Caco-2 (cell line): ENCODE results near the gene TMEM181. TPM values are rescaled to one million over a fixed set of nuclear protein-coding genes. Genes with fewer than 3 reads are reported as not detected.
A peak's percentile ranks its signal among the peaks of the same experiment; 100 is the strongest.

ENCODE experiments used
- BruUV-seq: library from RNA; stranded (reverse); fragments of 400-500 nt; replicated peaks from 2 replicates; lab custom pipeline; 2021; lab: Mats Ljungman, UMichigan
- CTCF ChIA-PET: fragments of 300-600 bp; sonication (Branson Sonifier 250); formaldehyde crosslinking; loops from one replicate; lab custom pipeline; 2022; ENCODE audit warnings: antibody characterized with exemption; lab: Charles Lee
- POLR2A ChIA-PET: fragments of 300-600 bp; sonication (Branson Sonifier 250); formaldehyde crosslinking; loops from one replicate; lab custom pipeline; 2022; ENCODE audit warnings: antibody characterized with exemption; lab: Charles Lee
- DNase-seq, 2 experiments: peaks; one replicate each; pipeline versions ENCODE4 v3.0.0 to v3.0.0-alpha.2; 2020 to 2022
- H3K27me3 ChIP-seq: replicated peaks from 2 replicates; pipeline ENCODE4 v1.6.0; 2011; ENCODE audit warnings: low read length; ENCODE audit not compliant: control insufficient read depth, insufficient read depth
- H3K36me3 ChIP-seq: 2 replicates; pipeline ENCODE4 v1.5.1; 2011; ENCODE audit warnings: low read length; ENCODE audit not compliant: control insufficient read depth, insufficient read depth
- H3K4me1 ChIP-seq: fragments of 250-450 bp; sonication (Bioruptor Pico); 2 replicates; pipeline ENCODE4 v1.5.1; 2020; ENCODE audit warnings: mild to moderate bottlenecking
- H3K4me3 ChIP-seq: 2 replicates; pipeline ENCODE4 v1.5.1; 2011; ENCODE audit warnings: low read depth, mild to moderate bottlenecking, control low read depth, low read length
- H3K9me3 ChIP-seq: fragments of 250-450 bp; sonication (Bioruptor Pico); 2 replicates; pipeline ENCODE4 v1.5.1; 2020; ENCODE audit warnings: mild to moderate bottlenecking, moderate library complexity
- H3K27ac Mint-ChIP-seq: one replicate; pipeline ENCODE4 v1.8.0; 2022; ENCODE audit warnings: mixed read lengths; ENCODE audit not compliant: unreplicated experiment
- H3K27me3 Mint-ChIP-seq: one replicate; pipeline ENCODE4 v1.8.0; 2022; ENCODE audit warnings: mixed read lengths; ENCODE audit not compliant: insufficient read depth, unreplicated experiment
- H3K36me3 Mint-ChIP-seq: one replicate; pipeline ENCODE4 v1.8.0; 2022; ENCODE audit warnings: mild to moderate bottlenecking, mixed read lengths; ENCODE audit not compliant: insufficient read depth, unreplicated experiment
- H3K4me1 Mint-ChIP-seq: one replicate; pipeline ENCODE4 v1.8.0; 2022; ENCODE audit warnings: low read depth, mixed read lengths; ENCODE audit not compliant: unreplicated experiment
- H3K4me3 Mint-ChIP-seq: one replicate; pipeline ENCODE4 v1.8.0; 2022; ENCODE audit warnings: mild to moderate bottlenecking, moderate library complexity, mixed read lengths; ENCODE audit not compliant: unreplicated experiment
- H3K9me3 Mint-ChIP-seq: one replicate; pipeline ENCODE4 v1.8.0; 2022; ENCODE audit warnings: mixed read lengths; ENCODE audit not compliant: unreplicated experiment
- intact Hi-C: fragments of 100-400 bp; cut with micrococcal nuclease; formaldehyde crosslinking; loops from one replicate; pipeline ENCODE4 v1.10.0; 2022; ENCODE audit not compliant: unreplicated experiment
- total RNA-seq: library from RNA; stranded (reverse); gene quantifications from 2 replicates; pipeline ENCODE4 v1.2.3, GENCODE V29; 2022
- TF ChIP-seq, protein P1 (sequence below), 2 experiments: fragments of 200-600 bp in 1 of 2; IDR thresholded peaks; 1 replicate in 1 of 2; 2 replicates in 1 of 2; pipeline versions ENCODE4 v1.5.1 to v1.8.0; 2011 to 2022; ENCODE audit warnings: antibody characterized with exemption in 1 of 2, control low read depth in 1 of 2, inconsistent platforms in 1 of 2, low read depth in 1 of 2, low read length in 1 of 2, mild to moderate bottlenecking in 1 of 2, moderate library complexity in 1 of 2; ENCODE audit not compliant: insufficient read depth in 1 of 2, severe bottlenecking in 1 of 2, unreplicated experiment in 1 of 2

TMEM181 gene
- total RNA-seq, 1 experiment from 2014 or later: 26.7 TPM

DNA sequence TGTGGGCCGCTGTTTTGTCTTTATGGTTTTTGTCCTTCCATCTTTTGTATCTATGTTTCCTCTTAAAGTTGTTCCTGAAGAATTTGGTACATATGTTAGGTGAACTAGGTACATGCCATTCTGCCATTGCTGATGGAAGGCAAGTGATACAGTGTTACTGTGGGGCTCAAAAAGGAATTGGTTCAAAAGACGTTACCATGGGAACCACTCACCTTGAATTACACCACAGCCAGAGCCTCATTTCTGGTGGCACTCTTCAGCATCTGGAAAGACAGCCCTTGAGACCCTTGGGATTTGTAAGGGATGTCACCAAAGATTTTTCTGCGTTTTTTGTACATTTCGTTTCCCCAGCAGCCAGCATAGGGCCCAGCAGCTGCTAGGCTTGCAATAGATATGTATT, 31.9 kb downstream of the TMEM181 start:
- H3K36me3 ChIP-seq: peaks cover 2% of the 10 kb centered on the region; the same call in 1 of the 2 replicates
- no peaks in the 10 kb centered on the region for H3K9me3 ChIP-seq
- Mint-ChIP-seq H3K27me3 (no peaks in the 10 kb centered on the region), H3K4me1 (no peaks in the 10 kb centered on the region), H3K9me3 (no peaks in the 10 kb centered on the region), H3K4me3 (no peak overlapping the region), H3K27ac (no peak overlapping the region), H3K36me3 (peaks cover 62% of the 10 kb centered on the region)
- BruUV-seq: no TSS peak
- no peaks in the 10 kb centered on the region for H3K4me1 ChIP-seq
- intact Hi-C loops: no loop called here
- ChIA-PET CTCF (no interaction called here), POLR2A (no interaction called here)
- TF ChIP-seq, protein P1, sequence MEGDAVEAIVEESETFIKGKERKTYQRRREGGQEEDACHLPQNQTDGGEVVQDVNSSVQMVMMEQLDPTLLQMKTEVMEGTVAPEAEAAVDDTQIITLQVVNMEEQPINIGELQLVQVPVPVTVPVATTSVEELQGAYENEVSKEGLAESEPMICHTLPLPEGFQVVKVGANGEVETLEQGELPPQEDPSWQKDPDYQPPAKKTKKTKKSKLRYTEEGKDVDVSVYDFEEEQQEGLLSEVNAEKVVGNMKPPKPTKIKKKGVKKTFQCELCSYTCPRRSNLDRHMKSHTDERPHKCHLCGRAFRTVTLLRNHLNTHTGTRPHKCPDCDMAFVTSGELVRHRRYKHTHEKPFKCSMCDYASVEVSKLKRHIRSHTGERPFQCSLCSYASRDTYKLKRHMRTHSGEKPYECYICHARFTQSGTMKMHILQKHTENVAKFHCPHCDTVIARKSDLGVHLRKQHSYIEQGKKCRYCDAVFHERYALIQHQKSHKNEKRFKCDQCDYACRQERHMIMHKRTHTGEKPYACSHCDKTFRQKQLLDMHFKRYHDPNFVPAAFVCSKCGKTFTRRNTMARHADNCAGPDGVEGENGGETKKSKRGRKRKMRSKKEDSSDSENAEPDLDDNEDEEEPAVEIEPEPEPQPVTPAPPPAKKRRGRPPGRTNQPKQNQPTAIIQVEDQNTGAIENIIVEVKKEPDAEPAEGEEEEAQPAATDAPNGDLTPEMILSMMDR (IDR thresholded peaks at IDR 0.05; ENCODE audit: insufficient read depth in 1 of 2, low read depth in 1 of 2, low read length in 1 of 2, severe bottlenecking in 1 of 2, unreplicated experiment in 1 of 2): no peak
- H3K27me3 ChIP-seq: no peaks in the 10 kb centered on the region
- H3K4me3 ChIP-seq: no peak overlapping the region
- DNase-seq: no peak

DNA sequence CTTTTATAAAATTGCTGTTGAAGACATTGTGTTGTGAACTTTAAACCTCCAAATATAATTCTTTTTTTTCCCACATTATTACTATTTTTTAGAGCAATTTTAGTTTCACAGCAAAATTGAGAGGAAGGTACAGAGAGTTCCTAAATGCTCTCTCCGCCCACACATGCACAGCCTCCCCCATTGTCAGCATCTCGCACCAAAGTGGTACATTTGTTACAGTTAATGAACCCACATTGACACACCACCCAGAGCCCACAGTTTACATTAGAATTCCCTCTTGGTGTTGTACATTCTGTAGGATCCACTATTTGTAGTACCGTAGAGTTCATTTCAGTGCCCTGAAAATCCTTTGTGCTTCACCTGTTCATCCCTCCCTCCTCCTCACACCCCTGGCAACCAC, 33.8 kb downstream of the TMEM181 start:
- Histone ChIP-seq H3K9me3 (no peaks in the 10 kb centered on the region), H3K27me3 (no peaks in the 10 kb centered on the region), H3K4me1 (no peaks in the 10 kb centered on the region), H3K36me3 (no peaks in the 10 kb centered on the region; the same call in 1 of the 2 replicates), H3K4me3 (no peak overlapping the region)
- Mint-ChIP-seq H3K9me3 (no peaks in the 10 kb centered on the region), H3K36me3 (peaks cover 64% of the 10 kb centered on the region), H3K4me3 (no peak overlapping the region), H3K27me3 (no peaks in the 10 kb centered on the region), H3K4me1 (peaks cover 7% of the 10 kb centered on the region), H3K27ac (no peak overlapping the region)
- TF ChIP-seq, protein P1 (IDR thresholded peaks at IDR 0.05; ENCODE audit: insufficient read depth in 1 of 2, low read depth in 1 of 2, low read length in 1 of 2, severe bottlenecking in 1 of 2, unreplicated experiment in 1 of 2): no peak
- BruUV-seq: no TSS peak
- CTCF ChIA-PET: interaction anchor here (0.6 kb wide), 1 partner anchor 1134 kb away, joined by 3 read pairs; no protein-coding TSS in a partner anchor
- POLR2A ChIA-PET: no interaction called here
- intact Hi-C loops: no loop called here
- no peak for DNase-seq

DNA sequence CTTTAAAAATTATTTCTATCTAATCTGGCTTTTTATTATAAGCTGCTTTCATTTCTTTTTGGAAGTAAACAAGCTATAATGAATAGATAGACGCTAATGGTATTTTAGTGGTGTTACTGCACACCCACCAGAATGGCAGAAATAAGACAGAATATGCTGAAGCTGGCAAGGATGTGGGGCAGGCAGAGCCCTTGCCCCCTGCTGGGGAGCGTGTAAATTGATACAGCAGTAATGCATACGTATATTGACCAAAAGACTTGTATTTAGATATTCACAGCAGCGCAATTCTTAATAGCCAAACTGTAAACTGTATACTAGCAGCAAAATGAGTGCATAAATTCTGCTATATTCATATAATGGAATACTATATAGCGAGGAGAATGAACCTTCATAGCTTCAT, 35.3 kb downstream of the TMEM181 start:
- ChIA-PET CTCF (interaction anchor here (0.6 to 1.0 kb wide), 3 partner anchors 14 to 381 kb away, joined by 3 to 6 read pairs (median 4); no protein-coding TSS in a partner anchor), POLR2A (no interaction called here)
- H3K36me3 ChIP-seq: no peaks in the 10 kb centered on the region; the same call in none of the 2 replicates
- H3K4me1 ChIP-seq: no peaks in the 10 kb centered on the region
- Mint-ChIP-seq H3K4me3 (no peak overlapping the region), H3K9me3 (no peaks in the 10 kb centered on the region), H3K36me3 (peaks cover 74% of the 10 kb centered on the region), H3K4me1 (peaks cover 7% of the 10 kb centered on the region), H3K27me3 (no peaks in the 10 kb centered on the region), H3K27ac (no peak overlapping the region)
- H3K9me3 ChIP-seq: no peaks in the 10 kb centered on the region
- no peak overlapping the region for H3K4me3 ChIP-seq
- TF ChIP-seq, protein P1 (IDR thresholded peaks at IDR 0.05; ENCODE audit: insufficient read depth in 1 of 2, low read depth in 1 of 2, low read length in 1 of 2, severe bottlenecking in 1 of 2, unreplicated experiment in 1 of 2): peak; percentile 15 to 44
- no peak for DNase-seq
- BruUV-seq: no TSS peak
- no peaks in the 10 kb centered on the region for H3K27me3 ChIP-seq
- intact Hi-C loops: no loop called here
